ENCODE results near the gene SIGLEC8. TPM values are rescaled to one million over a fixed set of nuclear protein-coding genes. Genes with fewer than 3 reads are reported as not detected.

SIGLEC8 gene
- total and polyA plus RNA-seq, 2 of the 4 experiments (the other 2 are of a cell fraction) = not detected

DNA sequence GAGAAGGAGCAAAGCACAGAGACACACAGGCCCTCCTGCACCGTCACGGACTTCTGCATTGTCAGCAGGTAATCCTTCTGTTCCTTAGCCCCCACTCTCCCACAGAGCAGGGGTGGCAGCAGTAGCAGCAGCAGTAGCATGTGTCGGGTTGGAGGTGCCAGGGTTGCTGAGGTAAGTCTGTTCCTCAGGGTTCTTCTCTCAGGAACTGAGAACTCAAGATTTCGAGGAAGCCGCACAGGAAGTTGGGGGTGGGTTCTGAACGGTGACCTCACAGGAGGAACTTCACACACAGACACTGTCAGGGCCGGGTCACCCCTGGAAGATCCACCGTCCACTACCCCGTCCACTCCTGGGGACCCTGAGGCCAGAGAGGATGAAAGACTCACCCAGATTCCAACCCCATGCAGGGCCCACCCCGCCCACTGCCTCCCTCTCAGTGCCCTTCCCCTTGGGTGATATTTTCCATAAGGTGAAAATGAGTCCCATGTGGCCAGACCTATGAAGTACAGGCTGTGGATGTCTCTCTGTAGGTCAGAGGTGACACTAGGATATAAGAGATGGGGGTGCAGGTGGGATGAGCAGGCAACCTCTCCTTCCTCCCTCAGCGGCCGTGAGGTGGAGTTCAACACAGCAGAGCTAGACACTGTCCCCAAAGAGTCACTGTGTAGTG lies 43.5 kb upstream of the SIGLEC8 start, which contains the start of gene SIGLEC12:
TSS of gene SIGLEC12 (minus strand) at position 207 of the 670 bp plus-strand sequence. CDS start at position 140, 67 bp downstream.
- H4K20me1 ChIP-seq (ENCODE audit: insufficient read depth, low read length) = no peaks in the 10 kb centered on the region
- no CpG with 5 or more reads among the region's 12 CpGs for whole genome bisulfite sequencing, 2 experiments (ENCODE audit: extremely low coverage in 2 of 2, insufficient read length in 1 of 2)
- ChIA-PET POLR2A (ENCODE audit: unreplicated experiment) (no interaction called here), CTCF (no interaction called here)
- dilution Hi-C loops (cut with HindIII; ENCODE audit: low sequenced_read_pairs, unreplicated experiment) = no loop called here
- H3K9me1 ChIP-seq (ENCODE audit: insufficient read depth, low read length) = no peaks in the 10 kb centered on the region
- H4K91ac ChIP-seq (ENCODE audit: insufficient read depth, low read depth, low read length) = no peak within 1 kb of the TSS
- no peak within 1 kb of the TSS for H3K4ac ChIP-seq (ENCODE audit: low read depth, low read length)
- H2BK15ac ChIP-seq (ENCODE audit: low read depth, low read length) = no peak within 1 kb of the TSS
- H3K9me3 ChIP-seq (ENCODE audit: control insufficient read depth, insufficient read depth, low read length) = peaks cover 6% of the 10 kb centered on the region; the same call in 1 of the 2 replicates
- no peak within 1 kb of the TSS for H3K27ac ChIP-seq (ENCODE audit: insufficient read depth, low read length)
- no peak within 1 kb of the TSS for H3K14ac ChIP-seq (replicated peaks; ENCODE audit: low read depth, low read length)
- no peak within 1 kb of the TSS for H2BK20ac ChIP-seq (ENCODE audit: low read depth, low read length)
- no peak within 1 kb of the TSS for H2AK9ac ChIP-seq (replicated peaks; ENCODE audit: low read depth, low read length, poor library complexity)
- H3K9ac ChIP-seq (ENCODE audit: low read depth, low read length) = no peak within 1 kb of the TSS
- H3K23ac ChIP-seq (ENCODE audit: low read depth, low read length) = no peak within 1 kb of the TSS
- no peak within 1 kb of the TSS for H2BK120ac ChIP-seq (ENCODE audit: low read depth, low read length)
- no peak within 1 kb of the TSS for H3K4me2 ChIP-seq (ENCODE audit: low read depth, low read length)
- no peaks in the 10 kb centered on the region for H3K4me1 ChIP-seq (ENCODE audit: control insufficient read depth, insufficient read depth, low read length)
- BruUV-seq (replicated peaks) = no TSS peak
- H3K27me3 ChIP-seq (ENCODE audit: control insufficient read depth, insufficient read depth, low read length) = no peaks in the 10 kb centered on the region
- H3K36me3 ChIP-seq (ENCODE audit: control insufficient read depth, insufficient read depth, low read length) = no peaks in the 10 kb centered on the region
- H4K8ac ChIP-seq (ENCODE audit: low read depth in 2 of 2, low read length in 2 of 2) = no peak within 1 kb of the TSS
- no peaks in the 10 kb centered on the region for H3K79me1 ChIP-seq (ENCODE audit: low read depth in 1 of 2, low read length in 2 of 2)
- no peak within 1 kb of the TSS for H4K5ac ChIP-seq (ENCODE audit: low read depth, low read length)
- H3K4me3 ChIP-seq (ENCODE audit: insufficient read depth, low read depth, low read length) = no peak within 1 kb of the TSS
- no peak within 1 kb of the TSS for H3K56ac ChIP-seq (ENCODE audit: extremely low read depth, insufficient read depth, low read length)
- H2BK5ac ChIP-seq (ENCODE audit: low read depth, low read length, poor library complexity, severe bottlenecking) = no peak within 1 kb of the TSS
- no peak within 1 kb of the TSS for H3K18ac ChIP-seq (ENCODE audit: low read depth, low read length)
- H2AK5ac ChIP-seq (ENCODE audit: low read depth, low read length) = no peak within 1 kb of the TSS
- intact Hi-C loops (cut with micrococcal nuclease) = no loop called here
- in situ Hi-C loops (cut with MboI; ENCODE audit: low sequenced_read_pairs) = no loop called here
- no peak for ATAC-seq (ENCODE audit: low read depth)
- TF ChIP-seq, protein P1, sequence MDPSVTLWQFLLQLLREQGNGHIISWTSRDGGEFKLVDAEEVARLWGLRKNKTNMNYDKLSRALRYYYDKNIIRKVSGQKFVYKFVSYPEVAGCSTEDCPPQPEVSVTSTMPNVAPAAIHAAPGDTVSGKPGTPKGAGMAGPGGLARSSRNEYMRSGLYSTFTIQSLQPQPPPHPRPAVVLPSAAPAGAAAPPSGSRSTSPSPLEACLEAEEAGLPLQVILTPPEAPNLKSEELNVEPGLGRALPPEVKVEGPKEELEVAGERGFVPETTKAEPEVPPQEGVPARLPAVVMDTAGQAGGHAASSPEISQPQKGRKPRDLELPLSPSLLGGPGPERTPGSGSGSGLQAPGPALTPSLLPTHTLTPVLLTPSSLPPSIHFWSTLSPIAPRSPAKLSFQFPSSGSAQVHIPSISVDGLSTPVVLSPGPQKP (IDR thresholded peaks at IDR 0.05; ENCODE audit: borderline replicate concordance, low read depth, low read length) = no peak
- TF ChIP-seq, protein P2, sequence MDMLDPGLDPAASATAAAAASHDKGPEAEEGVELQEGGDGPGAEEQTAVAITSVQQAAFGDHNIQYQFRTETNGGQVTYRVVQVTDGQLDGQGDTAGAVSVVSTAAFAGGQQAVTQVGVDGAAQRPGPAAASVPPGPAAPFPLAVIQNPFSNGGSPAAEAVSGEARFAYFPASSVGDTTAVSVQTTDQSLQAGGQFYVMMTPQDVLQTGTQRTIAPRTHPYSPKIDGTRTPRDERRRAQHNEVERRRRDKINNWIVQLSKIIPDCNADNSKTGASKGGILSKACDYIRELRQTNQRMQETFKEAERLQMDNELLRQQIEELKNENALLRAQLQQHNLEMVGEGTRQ (IDR thresholded peaks at IDR 0.05; ENCODE audit: low read depth, low read length) = no peak
- TF ChIP-seq RAD21 (IDR thresholded peaks at IDR 0.05; ENCODE audit: low read length) (no peak), CHD1 (IDR thresholded peaks at IDR 0.05; ENCODE audit: low read depth, low read length) (no peak), NFE2L2 (IDR thresholded peaks at IDR 0.05; ENCODE audit: low read depth, low read length) (no peak), CEBPB (IDR thresholded peaks at IDR 0.05; ENCODE audit: low read depth, low read length) (no peak), POLR2A (IDR thresholded peaks at IDR 0.05; ENCODE audit: low read depth, low read length) (no peak), SMC3 (IDR thresholded peaks at IDR 0.05; ENCODE audit: low read depth, low read length) (no peak), MAFK (IDR thresholded peaks at IDR 0.05; ENCODE audit: low read depth, low read length) (no peak), BHLHE40 (IDR thresholded peaks at IDR 0.05; ENCODE audit: low read depth, low read length) (no peak), MAZ (IDR thresholded peaks at IDR 0.05; ENCODE audit: borderline replicate concordance, low read depth, low read length) (no peak), RCOR1 (IDR thresholded peaks at IDR 0.05; ENCODE audit: insufficient replicate concordance, low read length) (no peak), FOS (IDR thresholded peaks at IDR 0.05; ENCODE audit: low read depth, low read length) (no peak), MXI1 (IDR thresholded peaks at IDR 0.05; ENCODE audit: borderline replicate concordance, low read depth, low read length) (no peak), RFX5 (IDR thresholded peaks at IDR 0.05; ENCODE audit: low read depth, low read length) (no peak)
- TF ChIP-seq, protein P3, sequence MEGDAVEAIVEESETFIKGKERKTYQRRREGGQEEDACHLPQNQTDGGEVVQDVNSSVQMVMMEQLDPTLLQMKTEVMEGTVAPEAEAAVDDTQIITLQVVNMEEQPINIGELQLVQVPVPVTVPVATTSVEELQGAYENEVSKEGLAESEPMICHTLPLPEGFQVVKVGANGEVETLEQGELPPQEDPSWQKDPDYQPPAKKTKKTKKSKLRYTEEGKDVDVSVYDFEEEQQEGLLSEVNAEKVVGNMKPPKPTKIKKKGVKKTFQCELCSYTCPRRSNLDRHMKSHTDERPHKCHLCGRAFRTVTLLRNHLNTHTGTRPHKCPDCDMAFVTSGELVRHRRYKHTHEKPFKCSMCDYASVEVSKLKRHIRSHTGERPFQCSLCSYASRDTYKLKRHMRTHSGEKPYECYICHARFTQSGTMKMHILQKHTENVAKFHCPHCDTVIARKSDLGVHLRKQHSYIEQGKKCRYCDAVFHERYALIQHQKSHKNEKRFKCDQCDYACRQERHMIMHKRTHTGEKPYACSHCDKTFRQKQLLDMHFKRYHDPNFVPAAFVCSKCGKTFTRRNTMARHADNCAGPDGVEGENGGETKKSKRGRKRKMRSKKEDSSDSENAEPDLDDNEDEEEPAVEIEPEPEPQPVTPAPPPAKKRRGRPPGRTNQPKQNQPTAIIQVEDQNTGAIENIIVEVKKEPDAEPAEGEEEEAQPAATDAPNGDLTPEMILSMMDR (conservative IDR thresholded peaks at IDR 0.05; ENCODE audit: low read depth, low read length) = no peak
- no peak within 1 kb of the TSS for H2AFZ ChIP-seq (replicated peaks; ENCODE audit: low read length, poor library complexity)
- DNase-seq = no peak

Data from IMR-90 (cell line).